Vagina (tissue), 2 donors: Measurements from ENCODE around the gene TECPR1.

Experiments used
- CTCF ChIP-seq, 3 experiments: fragments of 450-650 bp in 2 of 3; fragments of 200-600 bp in 1 of 3; sonication (generic) in 1 of 3; IDR thresholded peaks; one replicate each; pipeline ENCODE4 v1.5.1; 2017 to 2019; ENCODE audit warnings: antibody characterized with exemption in 3 of 3, mild to moderate bottlenecking in 2 of 3, moderate library complexity in 2 of 3
- POLR2A ChIP-seq, 2 donors: fragments of 450-650 bp; IDR thresholded peaks; one replicate each; pipeline ENCODE4 v1.6.1; 2017; ENCODE audit warnings: antibody characterized with exemption in 2 of 2, mild to moderate bottlenecking in 2 of 2, moderate library complexity in 2 of 2
- POLR2AphosphoS5 ChIP-seq, 2 donors: sonication (generic); formaldehyde crosslinking; IDR thresholded peaks; one replicate each; pipeline ENCODE4 v1.9.0; 2017; ENCODE audit warnings: antibody characterized with exemption in 2 of 2, mild to moderate bottlenecking in 2 of 2, low read depth in 1 of 2; ENCODE audit not compliant: insufficient read depth in 1 of 2

GRCh38 chr7:98235901-98236300, 16.1 kb downstream of the TECPR1 start:
- TF ChIP-seq CTCF (IDR thresholded peaks at IDR 0.05) (no peak), POLR2A (IDR thresholded peaks at IDR 0.05) (no peak), POLR2AphosphoS5 (IDR thresholded peaks at IDR 0.05; ENCODE audit: insufficient read depth in 1 of 2, low read depth in 1 of 2) (no peak)
